Tibial nerve (tissue), 4 donors: ENCODE results near the gene CLEC2D.

Source experiments
- CTCF ChIP-seq, 5 experiments: fragments of 200-600 bp in 3 of 5; fragments of 450-650 bp in 2 of 5; sonication (generic) in 3 of 5; IDR thresholded peaks; one replicate each; pipeline ENCODE4 v1.5.1; 2016 to 2019; ENCODE audit warnings: antibody characterized with exemption in 5 of 5, mild to moderate bottlenecking in 3 of 5, moderate library complexity in 2 of 5
- EP300 ChIP-seq, 2 donors: sonication (generic); formaldehyde crosslinking; IDR thresholded peaks; one replicate each; pipeline ENCODE4 v1.6.1; 2017; ENCODE audit warnings: antibody characterized with exemption in 2 of 2, mild to moderate bottlenecking in 1 of 2
- POLR2A ChIP-seq, 2 donors: fragments of 450-650 bp; IDR thresholded peaks; one replicate each; pipeline ENCODE4 v1.6.1; 2017; ENCODE audit warnings: antibody characterized with exemption in 2 of 2, mild to moderate bottlenecking in 2 of 2, moderate library complexity in 2 of 2

- TF ChIP-seq CTCF (IDR thresholded peaks at IDR 0.05) (no peak), EP300 (IDR thresholded peaks at IDR 0.05) (no peak), POLR2A (IDR thresholded peaks at IDR 0.05) (no peak)
These were observed 33.2 kb upstream of the CLEC2D start for GRCh38 chr12:9636150-9636850.
